ENCODE results near the gene PTAFR.

PTAFR gene

DNA sequence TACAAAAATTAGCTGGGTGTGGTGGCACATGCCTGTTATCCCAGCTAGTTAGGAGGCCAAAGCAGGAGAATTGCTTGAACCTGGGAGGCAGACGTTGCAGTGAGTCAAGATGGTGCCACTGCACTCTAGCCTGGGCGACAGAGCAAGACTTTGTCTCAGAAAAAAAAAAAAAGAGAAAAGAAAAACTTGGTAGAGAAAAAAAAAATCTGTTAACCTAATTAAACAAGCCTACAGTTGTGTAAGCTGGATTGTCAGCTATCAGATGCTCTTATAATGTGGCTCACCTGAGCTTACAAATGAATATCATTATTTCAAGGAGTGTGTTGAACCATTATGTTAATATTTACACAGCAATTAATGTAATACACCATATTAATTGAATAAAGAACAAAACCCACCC, 61.6 kb downstream of the PTAFR start:
- DNase-seq: no peak

GRCh38 chr1:28113242-28113572, 63.3 kb downstream of the PTAFR start:
- DNase-seq: no peak

DNA sequence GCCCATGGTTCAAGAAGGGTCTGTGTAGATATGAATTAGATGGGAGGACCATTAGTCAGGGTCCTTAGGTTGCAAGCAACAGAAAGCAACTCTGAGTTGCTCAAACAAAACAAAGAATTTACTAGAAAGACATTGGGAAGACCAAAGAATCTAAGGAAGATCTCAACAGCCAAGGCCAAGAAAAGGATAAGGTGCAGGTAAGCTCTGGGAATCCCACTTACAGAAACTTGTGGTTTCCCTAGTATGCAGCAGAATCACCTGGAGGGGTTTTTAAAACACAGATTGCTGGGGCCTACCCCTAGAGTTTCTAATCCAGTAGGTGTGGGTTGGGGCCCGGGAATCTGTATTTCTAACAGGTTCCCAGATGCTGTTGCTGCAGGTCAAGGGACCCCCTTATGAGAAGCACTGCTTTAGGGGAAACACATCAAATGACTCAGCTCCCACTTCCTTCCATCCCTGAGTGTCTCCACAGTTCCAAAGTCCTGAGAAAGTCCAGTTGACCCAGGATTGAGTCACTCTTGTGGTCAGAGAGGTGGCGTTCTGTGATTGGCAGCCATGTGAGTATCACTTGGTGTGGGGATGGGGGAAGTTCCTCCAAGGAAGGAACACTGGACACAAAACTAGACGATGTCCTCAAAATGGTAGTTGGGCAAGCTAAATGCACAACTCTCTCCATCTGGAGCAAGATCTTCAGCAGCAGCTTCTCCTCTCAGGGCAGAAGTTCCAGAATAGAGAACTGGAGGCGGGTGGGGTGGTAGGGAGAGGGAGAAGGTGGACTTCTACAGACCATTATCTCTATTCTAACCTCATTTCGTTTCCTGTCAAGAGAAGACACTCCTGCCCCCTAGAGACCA, 63.9 kb downstream of the PTAFR start:
- DNase-seq: no peak

DNA sequence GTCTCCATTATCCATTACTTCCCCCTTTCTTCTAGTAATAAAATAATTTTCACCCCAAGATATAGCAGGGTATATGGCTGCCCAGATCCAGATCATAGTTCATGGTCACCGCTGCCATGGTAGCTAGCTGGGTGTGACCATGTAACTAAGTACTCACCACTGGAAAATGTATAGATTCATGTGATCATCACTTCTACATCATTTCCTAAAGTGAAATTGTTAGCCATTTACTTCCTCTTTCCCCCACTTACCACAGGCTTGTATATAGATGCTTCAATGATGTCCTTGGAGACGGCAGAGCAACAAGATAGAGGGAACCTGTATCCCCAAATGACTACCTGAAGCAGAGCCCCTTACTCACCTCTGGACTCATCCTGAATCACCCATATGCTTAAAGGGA, 65.3 kb downstream of the PTAFR start:
- no peak for DNase-seq

GRCh38 chr1:28110555-28110954, 65.9 kb downstream of the PTAFR start:
- no peak for DNase-seq

- DNase-seq: no peak
Observed at GRCh38 chr1:28109639-28110038, 66.9 kb downstream of the PTAFR start.

GRCh38 chr1:28108001-28108400, 68.5 kb downstream of the PTAFR start:
- DNase-seq: no peak

DNA sequence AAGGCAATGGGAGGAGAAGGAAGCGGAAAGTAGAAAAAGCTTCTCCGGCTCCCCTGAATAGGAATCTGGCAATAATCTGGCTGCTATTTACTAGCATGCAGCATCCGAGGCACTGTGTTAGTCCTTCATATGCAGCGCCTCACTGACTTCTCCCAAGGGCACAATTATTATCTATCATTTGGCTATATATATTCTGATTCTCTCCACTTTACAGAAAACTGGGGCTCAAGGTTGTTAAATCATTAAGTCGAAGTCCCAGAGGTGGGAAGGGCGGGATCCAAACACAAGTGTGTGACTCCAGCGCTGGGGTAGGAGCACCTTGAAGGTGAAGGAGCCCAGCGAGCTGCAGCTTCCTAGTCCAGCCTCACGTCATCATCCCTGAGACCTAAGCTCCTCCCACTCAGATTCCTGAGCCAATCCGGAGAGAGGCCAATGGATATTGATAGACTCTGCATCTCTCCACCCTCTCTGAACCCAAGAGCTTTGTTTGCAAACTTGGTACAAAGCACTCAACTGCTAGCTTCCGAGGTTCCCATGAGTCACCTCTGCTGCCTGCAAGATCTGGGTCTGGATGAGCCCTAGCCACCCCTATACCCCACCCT, 71.5 kb downstream of the PTAFR start:
- no peak for DNase-seq

DNA sequence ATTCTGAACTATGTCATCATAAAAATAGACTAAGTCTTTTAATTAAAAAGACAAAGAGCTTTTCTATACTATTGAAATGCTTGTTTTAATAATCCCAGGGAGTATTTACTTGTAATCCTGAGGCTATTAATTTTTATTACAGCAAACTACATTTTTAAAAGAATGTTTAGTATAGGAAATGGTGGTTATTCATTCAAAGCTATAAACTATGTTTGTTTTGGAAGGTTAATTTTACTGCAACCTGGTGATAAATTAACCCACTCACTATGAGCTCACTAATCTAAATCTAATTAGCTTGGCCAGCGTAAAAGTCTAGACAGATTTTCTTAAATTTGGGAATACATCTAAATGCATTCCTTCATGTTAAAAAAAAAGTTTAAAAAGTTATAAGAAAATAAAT, 74.3 kb downstream of the PTAFR start:
- no peak for DNase-seq

- no peak for DNase-seq
Observed at GRCh38 chr1:28099050-28099769, 77.3 kb downstream of the PTAFR start.

Data from right hindlimb (tissue), 1 donor.